GM12878 (cell line): ENCODE measurements around the gene SP100. TPM values are rescaled to one million over a fixed set of nuclear protein-coding genes. Genes with fewer than 3 reads are reported as not detected.

Experiments used
- ATAC-seq: fragments of 200-7000 bp; cut with Tn5 transposase; 3 replicates; pipeline ENCODE4 v1.9.1; 2020; ENCODE audit warnings: mild to moderate bottlenecking, moderate library complexity
- BruUV-seq: library from RNA; stranded (reverse); fragments of 400-500 nt; replicated peaks from 2 replicates; lab custom pipeline; 2021; lab: Mats Ljungman, UMichigan
- CTCF ChIA-PET: fragments of 300-600 bp; sonication (Branson Sonifier 250); formaldehyde crosslinking; extraction: SDS; loops from one replicate; lab custom pipeline; 2021; ENCODE audit warnings: inconsistent platforms; lab: Yijun Ruan, JAX
- POLR2A ChIA-PET: fragments of 350-600 bp; formaldehyde crosslinking; extraction: SDS; loops from one replicate; lab custom pipeline; 2021; ENCODE audit warnings: inconsistent platforms; lab: Charles Lee
- RAD21 ChIA-PET: fragments of 300-600 bp; sonication (Branson Sonifier 250); formaldehyde crosslinking; loops from one replicate; lab custom pipeline; 2023; ENCODE audit warnings: antibody characterized with exemption; ENCODE audit not compliant: unreplicated experiment; lab: Charles Lee
- SMC1A ChIA-PET: fragments of 300-600 bp; sonication (Branson Sonifier 250); formaldehyde crosslinking; loops from one replicate; lab custom pipeline; 2023; ENCODE audit not compliant: unreplicated experiment, uncharacterized antibody; lab: Charles Lee
- DNase-seq: peaks from one replicate; pipeline ENCODE4 v3.0.0-alpha.2; 2011; ENCODE audit warnings: low read depth, low spot score
- FAIRE-seq: peaks from 3 replicates; lab custom pipeline; 2011; peaks lifted over from hg19 to GRCh38; lab: Jason Lieb, UNC
- H2AFZ ChIP-seq: 2 replicates; pipeline ENCODE4 v1.6.0; 2011; ENCODE audit warnings: low read depth, low read length, control low read depth; ENCODE audit not compliant: control insufficient read depth
- H3K27ac ChIP-seq: 2 replicates; pipeline ENCODE4 v1.5.1; 2011; ENCODE audit warnings: control low read depth; ENCODE audit not compliant: control insufficient read depth, insufficient read depth
- H3K27me3 ChIP-seq, 2 experiments: replicated peaks in 1 of 2; 2 replicates each; pipeline versions ENCODE4 v1.6.0 to v1.6.1; 2011; ENCODE audit warnings: low read length in 1 of 2; ENCODE audit not compliant: control insufficient read depth in 2 of 2, insufficient read depth in 2 of 2
- H3K36me3 ChIP-seq, 2 experiments: 2 replicates each; pipeline ENCODE4 v1.5.1; 2011; ENCODE audit warnings: low read length in 1 of 2; ENCODE audit not compliant: control insufficient read depth in 2 of 2, insufficient read depth in 2 of 2
- H3K4me1 ChIP-seq: 2 replicates; pipeline ENCODE4 v1.6.1; 2011; ENCODE audit warnings: mild to moderate bottlenecking, low read length, moderate library complexity, mixed read lengths; ENCODE audit not compliant: control insufficient read depth, insufficient read depth
- H3K4me2 ChIP-seq: 2 replicates; pipeline ENCODE4 v1.6.0; 2011; ENCODE audit warnings: control low read depth; ENCODE audit not compliant: control insufficient read depth, insufficient read depth
- H3K4me3 ChIP-seq: fragments of 200-600 bp; sonication (generic); 2 replicates; pipeline ENCODE4 v1.5.1; 2016
- H3K79me2 ChIP-seq: 2 replicates; pipeline ENCODE4 v1.6.0; 2011; ENCODE audit warnings: low read length; ENCODE audit not compliant: control insufficient read depth, insufficient read depth
- H3K9ac ChIP-seq: 2 replicates; pipeline ENCODE4 v1.8.0; 2011; ENCODE audit warnings: low read length, control low read depth, mixed read lengths; ENCODE audit not compliant: control insufficient read depth, insufficient read depth
- H3K9me3 ChIP-seq: replicated peaks from 3 replicates; pipeline ENCODE4 v1.5.1; 2011; ENCODE audit warnings: mild to moderate bottlenecking, low read length; ENCODE audit not compliant: control insufficient read depth, insufficient read depth
- H4K20me1 ChIP-seq: 2 replicates; pipeline ENCODE4 v1.6.0; 2011; ENCODE audit not compliant: control insufficient read depth, insufficient read depth
- BCL3 ChIP-seq: IDR thresholded peaks from 2 replicates; pipeline ENCODE4 v1.6.1; 2011; ENCODE audit warnings: borderline replicate concordance, low read depth, mild to moderate bottlenecking, moderate library complexity, low read length; ENCODE audit not compliant: insufficient read depth, poor library complexity, severe bottlenecking
- HCFC1 ChIP-seq: fragments of 150-350 bp; IDR thresholded peaks from 2 replicates; pipeline ENCODE4 v1.6.1; 2014; ENCODE audit warnings: low read length
- IKZF2 ChIP-seq, 2 experiments: fragments of 450-650 bp; IDR thresholded peaks; 2 replicates each; pipeline ENCODE4 v1.6.1; 2017; ENCODE audit warnings: mild to moderate bottlenecking in 2 of 2, moderate library complexity in 2 of 2
- KAT2A ChIP-seq: conservative IDR thresholded peaks from 2 replicates; pipeline ENCODE4 v1.6.1; 2011; ENCODE audit warnings: low read depth, low read length; ENCODE audit not compliant: control insufficient read depth
- PAX8 ChIP-seq: fragments of 450-650 bp; IDR thresholded peaks from 2 replicates; pipeline ENCODE4 v1.6.1; 2017; ENCODE audit warnings: mild to moderate bottlenecking, moderate library complexity
- SPI1 ChIP-seq: IDR thresholded peaks from 2 replicates; pipeline ENCODE4 v1.6.1; 2011; ENCODE audit warnings: low read depth, mild to moderate bottlenecking, low read length, moderate library complexity, borderline replicate concordance; ENCODE audit not compliant: insufficient read depth
- STAT3 ChIP-seq: IDR thresholded peaks from 2 replicates; pipeline ENCODE4 v1.6.1; 2011; ENCODE audit warnings: low read depth, low read length, improper control_type of control experiment
- WGBS: methylation state at CpG from one replicate; pipeline ENCODE4 v1.1.6; 2016; ENCODE audit warnings: low lambda C conversion rate; ENCODE audit not compliant: insufficient replicate concordance, insufficient coverage; ENCODE audit errors: missing lambda C conversion rate; 5-methylcytosine and 5-hydroxymethylcytosine counted together
- in situ Hi-C: fragments of 300-500 bp; cut with MboI; formaldehyde crosslinking; loops from 9 replicates; pipeline ENCODE4 v1.14.3; 2018; ENCODE audit warnings: mixed read lengths
- intact Hi-C: fragments of 100-400 bp; cut with micrococcal nuclease; formaldehyde crosslinking; loops from one replicate; pipeline ENCODE4 v1.14.2; 2022; ENCODE audit not compliant: unreplicated experiment
- polyA plus RNA-seq, 11 experiments: library from polyadenylated mRNA; depleted of rRNA in 4 of 11; unstranded in 6 of 11; stranded (reverse) in 5 of 11; fragments of >200 nt; fragmentation: Nextera tagmentation in 4 of 11; fragmentation: Illumina TruSeq in 1 of 11; extraction: Ambion mirVana in 4 of 11; extraction: Trizol in 1 of 11; gene quantifications; 1 replicate in 1 of 11; 2 replicates in 10 of 11; pipeline versions ENCODE4 v1.2.1 to v1.2.3, GENCODE V29; 2011 to 2016; ENCODE audit warnings: inconsistent platforms in 2 of 11, missing spikeins in 2 of 11, low read depth in 1 of 11
- total RNA-seq, 4 experiments: library from RNA; depleted of rRNA in 3 of 4; stranded (reverse); fragments of >200 nt in 3 of 4; fragmentation: Illumina TruSeq in 1 of 4; extraction: Trizol in 1 of 4; gene quantifications; 2 replicates each; pipeline versions ENCODE4 v1.2.1 to v1.2.3, GENCODE V29; 2013 to 2021

SP100 gene
- total and polyA plus RNA-seq, 10 of the 15 experiments (the other 5 are each of a cell fraction or from before 2014, with no cell fraction given): 109 to 239 (median 180) TPM

DNA sequence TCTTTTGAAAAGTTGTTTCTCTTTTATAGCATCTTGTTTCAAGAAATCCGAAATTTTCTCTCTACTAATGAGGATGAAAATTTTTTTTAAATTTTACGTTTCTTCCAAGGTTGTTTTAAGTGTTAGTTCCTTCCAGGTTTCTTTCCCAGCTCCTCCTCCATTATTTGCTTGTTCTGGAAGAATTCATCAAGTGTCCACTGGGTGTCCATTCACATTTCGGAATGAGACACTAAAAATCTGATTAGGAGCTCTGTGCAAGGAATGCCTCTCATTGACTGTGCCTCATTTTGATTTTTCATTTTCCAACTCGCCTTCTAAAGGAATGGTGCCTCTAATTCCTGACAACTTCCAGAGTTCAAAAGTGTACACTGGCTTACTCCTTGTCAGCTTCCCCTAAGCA lies 6.1 kb downstream of the SP100 start:
- ChIA-PET POLR2A (interaction anchor here (0.6 to 1.4 kb wide), 5 partner anchors 9 to 179 kb away, joined by 3 to 6 read pairs (median 4); no protein-coding TSS in a partner anchor), CTCF (interaction anchor here (1.3 kb wide), 1 partner anchor 189 kb away, joined by 4 read pairs; no protein-coding TSS in a partner anchor), RAD21 (interaction anchor here (0.9 to 1.4 kb wide), 4 partner anchors 10 to 189 kb away, joined by 3 to 4 read pairs (median 4); no protein-coding TSS in a partner anchor), SMC1A (interaction anchor here (0.8 to 3.1 kb wide), 9 partner anchors 9 to 195 kb away, joined by 3 to 16 read pairs (median 3); no protein-coding TSS in a partner anchor)
- Histone ChIP-seq H3K27ac (no peak overlapping the region), H3K36me3 (peaks cover 0 to 21% of the 10 kb centered on the region in 2 experiments; a peak in 3 of 4 replicates), H2AFZ (no peak overlapping the region), H3K9ac (no peak overlapping the region), H3K9me3 (no peaks in the 10 kb centered on the region; the same call in none of the 3 replicates), H3K27me3 (no peaks in the 10 kb centered on the region), H3K4me1 (peaks cover 4% of the 10 kb centered on the region; the same call in 1 of the 2 replicates), H3K4me3 (peak overlapping the region; percentile 63; the same call in 1 of the 2 replicates), H3K79me2 (peaks cover 98% of the 10 kb centered on the region), H3K4me2 (peak overlapping the region; percentile 69), H4K20me1 (no peaks in the 10 kb centered on the region)
- 76% methylated on average over 4 of the region's 4 CpGs for WGBS
- FAIRE-seq (no peak), DNase-seq (no peak), ATAC-seq (no peak)
- in situ Hi-C loops: no loop called here
- intact Hi-C loops: no loop called here
- no peak for TF ChIP-seq KAT2A
- TF ChIP-seq BCL3: no peak
- no peak for TF ChIP-seq SPI1
- no peak for TF ChIP-seq PAX8
- no peak for TF ChIP-seq STAT3
- no peak for TF ChIP-seq HCFC1
- TF ChIP-seq IKZF2 (IDR thresholded peaks at IDR 0.05): no peak
- no TSS peak for BruUV-seq
